NCI-H2029 treated with DMSO at 0.1 percent for 48 hours (cell line): ENCODE results near the gene RBFOX2.

Source experiments
- DNase-seq: peaks from one replicate; lab custom pipeline; 2025; lab: John Stamatoyannopoulos, UW

RBFOX2 gene

DNA sequence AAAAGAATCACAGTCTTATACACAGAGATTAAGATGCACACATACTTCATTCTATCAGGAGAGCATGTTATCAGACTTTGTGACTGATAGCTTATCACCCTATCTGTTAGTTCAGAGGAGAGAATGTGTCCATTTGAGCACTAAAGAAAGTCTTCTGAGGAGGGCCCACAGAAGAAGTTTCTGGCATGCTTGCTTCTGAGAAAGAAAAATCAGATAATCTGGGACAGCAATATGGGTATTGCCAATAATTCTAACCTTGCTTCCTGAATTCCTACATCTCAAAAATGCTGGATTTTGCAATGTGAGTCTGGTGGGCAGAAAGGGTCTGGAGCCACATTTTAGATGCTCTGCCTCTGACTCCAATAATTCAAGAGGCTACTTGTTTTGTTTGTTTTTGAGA, 128.9 kb downstream of the RBFOX2 start:
- no peak for DNase-seq

DNA sequence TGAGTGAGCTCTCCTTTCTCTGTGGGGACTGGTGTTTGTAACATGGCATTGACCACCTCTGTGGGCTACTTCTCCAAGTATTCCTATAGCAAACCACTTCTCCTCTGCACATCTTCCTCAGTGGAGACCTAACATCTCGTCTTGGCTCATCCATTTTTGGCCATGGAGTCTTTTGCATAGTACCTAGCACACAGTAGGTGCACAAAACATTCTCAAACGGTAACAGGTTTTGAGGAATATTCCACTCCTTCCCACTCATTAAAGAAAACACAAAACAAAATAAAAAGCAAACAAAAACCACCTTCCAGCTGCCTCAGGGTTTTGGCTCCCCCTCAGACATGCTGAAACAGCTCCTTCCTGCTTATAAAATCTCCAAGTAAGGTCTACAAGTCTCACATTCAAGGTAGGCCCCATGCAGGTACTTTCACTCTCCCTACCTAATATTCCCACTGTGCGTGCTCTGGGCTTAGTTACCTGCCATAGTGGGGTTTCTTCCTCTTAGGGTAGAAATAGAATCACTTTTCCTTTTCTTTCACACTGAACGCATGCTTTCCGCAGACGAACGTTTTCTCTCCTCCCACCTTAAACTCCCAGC, 132.4 kb downstream of the RBFOX2 start:
- DNase-seq: no peak

DNA sequence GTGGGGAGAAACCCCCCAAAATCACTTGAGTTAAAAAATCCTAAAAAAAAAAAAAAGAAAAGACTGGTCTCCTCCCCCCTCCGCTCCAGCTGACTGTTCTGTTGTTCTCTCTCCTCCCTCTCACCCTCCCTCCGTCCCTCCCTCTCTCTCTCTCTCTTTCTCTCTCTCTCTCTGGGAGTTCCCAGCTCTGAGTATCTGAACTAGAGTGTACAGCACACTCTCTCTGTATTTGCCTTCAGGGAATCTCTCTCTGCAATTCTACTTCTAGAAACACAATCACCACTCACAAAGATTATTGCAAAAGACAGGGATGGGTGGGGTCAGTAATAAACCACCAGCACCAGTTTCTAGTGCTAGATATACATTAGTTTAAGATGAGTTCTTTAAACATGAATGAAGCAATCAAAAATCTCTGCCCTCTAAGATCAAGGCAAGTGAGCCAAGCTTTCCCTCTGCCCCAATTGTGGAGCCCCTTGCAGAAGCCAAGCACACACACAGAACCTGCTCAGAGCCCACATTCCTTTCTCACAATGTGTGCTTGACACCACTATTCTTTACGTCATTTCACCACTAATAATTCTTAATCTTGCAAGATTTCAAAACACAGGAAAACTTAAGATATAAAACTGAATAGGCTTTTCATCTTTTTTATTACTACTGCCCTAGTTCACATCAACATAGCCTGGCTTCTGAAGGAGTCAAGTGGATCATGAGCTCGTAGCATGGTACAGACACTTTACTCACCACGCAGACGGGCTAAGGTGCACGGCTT, 133.5 kb downstream of the RBFOX2 start:
- no peak for DNase-seq

DNA sequence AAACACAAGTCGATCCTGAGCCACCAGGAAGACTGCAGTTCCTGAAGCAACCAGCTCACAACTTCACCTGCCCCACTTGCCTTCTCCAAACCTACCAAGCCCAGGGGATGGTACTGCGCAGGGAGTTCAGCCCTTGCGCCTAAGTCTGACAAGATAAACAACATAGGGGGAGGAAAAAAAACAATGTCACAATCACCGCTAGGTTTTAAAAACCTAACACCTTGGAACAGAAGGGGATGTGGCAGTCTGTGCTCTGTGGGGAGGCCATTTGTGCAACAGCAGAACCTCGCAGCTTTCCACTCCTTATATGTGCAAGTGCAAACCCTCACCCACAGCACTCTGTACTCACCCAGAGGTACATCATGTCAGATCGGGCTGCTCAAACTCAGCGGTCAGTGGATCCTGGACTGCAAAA, 134.2 kb downstream of the RBFOX2 start:
- DNase-seq: no peak

DNA sequence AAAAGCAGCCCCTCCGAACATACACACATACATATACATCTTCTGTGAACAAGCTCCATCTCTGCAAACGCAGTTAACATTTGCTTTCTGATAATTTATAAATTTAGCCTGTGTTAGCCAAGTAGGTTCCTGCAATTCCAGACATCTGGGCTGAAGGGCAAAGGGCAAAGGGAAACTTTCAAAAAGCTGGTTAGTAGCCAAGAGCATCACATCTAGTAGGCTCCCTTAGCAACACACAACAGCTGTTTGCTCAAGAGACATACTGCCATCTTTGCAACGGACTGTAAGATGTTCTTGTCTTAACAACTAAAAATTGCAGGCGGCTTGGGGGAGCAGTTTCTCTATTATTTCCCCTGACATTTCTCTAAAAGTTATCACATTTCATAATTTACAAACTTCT, 134.9 kb downstream of the RBFOX2 start:
- no peak for DNase-seq

DNA sequence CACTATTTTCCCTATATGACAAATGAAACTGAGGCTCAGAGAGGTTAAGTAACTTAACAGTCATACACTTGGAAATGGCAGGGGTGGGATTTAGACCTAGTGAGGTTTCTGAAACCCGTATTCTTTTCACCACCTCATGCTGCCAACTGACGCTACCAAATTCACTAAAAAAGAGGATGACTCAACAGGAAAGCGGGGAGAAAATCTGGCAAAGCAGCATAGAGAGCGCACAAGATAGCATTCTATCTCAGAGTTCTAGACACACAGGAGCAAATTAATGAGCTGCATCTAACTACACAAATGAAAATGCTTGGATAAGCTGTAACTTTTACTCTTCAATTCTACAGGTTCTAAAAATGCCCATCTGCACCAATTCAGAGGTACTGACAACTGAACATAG, 136.4 kb downstream of the RBFOX2 start:
- no peak for DNase-seq

DNA sequence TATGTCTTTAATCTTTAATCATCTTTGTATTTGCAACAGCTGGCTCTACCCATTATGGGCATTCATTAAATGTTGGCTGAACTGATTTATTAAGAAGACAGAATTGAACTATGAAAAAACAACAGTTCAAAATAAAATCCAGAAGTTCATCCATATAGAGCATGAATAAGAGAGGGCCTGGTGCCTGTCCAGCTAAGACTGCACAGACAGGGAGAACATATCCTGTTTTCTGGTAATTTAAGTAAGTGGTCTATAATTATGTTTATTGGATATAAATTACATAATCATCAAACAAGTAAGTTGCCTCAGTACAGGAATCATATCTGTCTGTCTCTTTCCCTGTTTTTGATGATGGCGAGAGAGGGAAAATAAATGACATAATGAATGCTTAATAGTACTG, 137.2 kb downstream of the RBFOX2 start:
- no peak for DNase-seq

DNA sequence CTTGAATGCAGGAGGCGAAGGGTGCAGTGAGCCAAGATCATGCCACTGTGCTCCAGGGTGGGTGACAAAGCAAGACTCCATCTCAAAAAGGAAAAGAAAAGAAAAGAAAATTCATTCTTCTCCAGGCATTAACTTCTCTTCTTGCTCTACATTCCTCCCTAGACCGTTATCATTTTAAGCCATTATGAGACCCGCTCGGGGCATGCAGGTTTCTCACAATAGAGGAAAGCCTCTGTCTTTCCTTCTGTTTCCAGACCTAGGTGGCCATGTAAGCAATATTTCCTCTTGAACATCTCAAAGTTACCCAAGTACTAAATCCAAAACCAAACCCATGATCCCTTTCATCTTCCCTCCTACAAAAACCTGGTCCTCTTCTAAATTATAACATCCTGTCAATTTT, 139.6 kb downstream of the RBFOX2 start:
- DNase-seq: no peak

DNA sequence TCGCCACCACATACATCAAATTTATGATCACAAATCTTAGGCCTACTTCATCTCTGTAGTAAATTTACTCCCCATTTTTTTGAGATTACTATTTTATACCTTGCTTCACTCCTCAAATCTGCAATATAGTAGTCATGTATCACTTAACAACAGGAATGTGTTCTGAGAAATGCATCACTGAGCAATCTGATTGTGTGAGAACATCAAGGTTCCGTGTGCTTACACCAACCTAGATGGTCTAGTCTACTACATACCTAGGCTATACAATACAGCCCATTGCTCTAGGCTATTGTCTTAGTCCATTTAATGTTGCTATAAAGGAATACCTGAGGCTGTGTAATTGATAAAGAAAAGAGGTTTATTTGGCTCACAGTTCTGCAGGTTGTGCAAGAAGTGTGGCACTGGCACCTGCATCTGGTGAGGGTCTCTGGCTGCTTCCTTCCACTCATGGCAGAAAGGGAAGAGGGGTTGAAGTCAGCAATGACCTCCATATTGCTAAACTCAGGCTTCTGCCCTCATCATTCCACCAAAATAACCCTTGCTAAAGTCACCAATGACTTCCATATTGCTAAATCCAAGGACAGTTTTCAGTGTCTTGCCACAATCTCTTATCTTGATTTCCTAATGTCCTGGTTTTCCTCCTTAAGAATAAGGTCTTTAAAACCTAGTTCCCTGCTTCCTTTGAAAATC, 140.3 kb downstream of the RBFOX2 start:
- no peak for DNase-seq

DNA sequence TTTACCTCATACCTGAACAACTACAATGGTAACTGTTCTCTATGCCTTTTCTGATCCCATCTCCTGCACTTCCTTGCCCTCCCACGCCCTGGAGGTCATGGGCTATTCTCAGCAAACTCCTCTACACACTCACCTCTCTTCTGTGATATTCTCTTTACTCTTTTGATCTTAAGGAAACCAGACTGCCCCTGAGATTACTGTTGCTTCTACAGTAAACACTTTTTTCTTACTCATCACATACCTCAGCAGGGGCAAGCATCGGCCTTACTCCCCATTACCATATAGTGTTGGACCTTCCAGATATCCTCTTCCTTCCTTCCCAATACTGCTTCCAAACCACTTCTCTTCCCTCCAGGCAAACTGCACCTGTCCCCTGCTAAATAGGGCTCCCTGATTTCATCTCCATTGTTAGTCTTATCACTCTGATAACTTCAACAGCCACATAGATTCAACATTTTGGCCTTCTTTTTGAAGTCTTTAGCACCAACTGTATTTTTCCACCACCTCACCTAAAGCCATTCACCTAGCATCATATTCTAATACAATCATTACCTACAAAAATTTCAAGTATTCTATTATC, 141.2 kb downstream of the RBFOX2 start:
- DNase-seq: no peak

DNA sequence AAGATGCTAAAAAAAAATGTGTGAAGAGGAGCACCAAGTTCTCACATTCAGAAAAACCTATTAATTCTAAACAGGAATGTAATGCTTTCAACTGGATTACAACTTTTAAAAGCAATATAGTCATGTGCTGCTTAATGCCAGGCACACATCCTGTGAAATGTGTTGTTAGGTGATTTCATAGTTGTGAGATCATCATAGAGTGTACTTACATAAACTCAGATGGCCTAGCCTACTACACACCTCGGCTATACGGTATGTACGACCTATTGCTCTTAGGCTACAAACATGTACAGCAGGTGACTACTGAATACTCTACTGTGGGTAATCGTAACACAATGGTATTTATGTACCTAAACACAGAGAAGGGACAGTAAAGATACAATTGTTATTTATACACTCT, 142.3 kb downstream of the RBFOX2 start:
- no peak for DNase-seq

DNA sequence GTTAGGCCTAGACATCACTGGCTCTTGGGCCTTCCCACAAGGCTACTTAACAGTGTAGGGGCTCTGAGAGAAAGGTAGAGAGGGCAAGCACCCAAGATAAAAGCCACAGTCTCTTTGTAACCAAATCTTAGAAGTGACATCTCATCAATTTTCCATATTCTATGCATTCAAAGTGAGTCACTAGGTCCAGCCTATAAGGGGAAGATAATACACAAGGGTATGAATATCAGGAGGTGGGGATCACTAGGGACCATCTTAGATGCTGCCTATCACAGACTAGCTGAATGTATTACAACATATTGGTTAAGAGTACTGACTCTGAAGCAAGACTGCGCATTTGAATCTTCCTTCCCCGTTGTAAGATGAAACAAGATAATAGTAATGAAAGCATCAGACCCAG, 144.1 kb downstream of the RBFOX2 start:
- no peak for DNase-seq

DNA sequence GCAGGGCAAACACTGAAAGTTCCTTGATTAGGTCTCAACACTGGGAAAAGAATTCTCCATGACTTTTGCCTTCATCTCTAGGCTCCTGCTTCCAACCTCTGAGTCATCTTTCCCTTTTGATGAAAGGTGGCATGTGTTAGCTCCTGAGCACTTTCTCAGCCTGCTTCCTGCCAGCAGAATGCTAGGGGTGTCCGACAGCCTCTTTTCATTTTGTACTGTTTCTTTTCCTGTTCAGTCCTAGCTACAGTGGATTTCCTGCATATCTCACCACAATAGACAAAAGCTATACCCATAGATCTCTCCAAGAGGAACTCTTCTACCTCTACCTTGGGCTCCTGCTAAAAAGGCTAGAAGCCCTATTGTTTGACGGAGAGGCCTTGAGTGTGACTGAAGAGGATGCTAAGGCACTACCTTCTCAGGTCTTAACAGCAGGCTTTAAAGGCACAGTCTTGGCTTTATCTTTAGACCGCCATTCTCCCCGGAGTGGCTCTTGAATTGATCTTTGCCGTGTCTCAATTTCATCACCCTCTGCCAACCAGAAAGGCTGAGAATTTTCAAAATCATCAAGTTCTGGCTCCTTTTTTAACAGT, 145.5 kb downstream of the RBFOX2 start:
- no peak for DNase-seq

DNA sequence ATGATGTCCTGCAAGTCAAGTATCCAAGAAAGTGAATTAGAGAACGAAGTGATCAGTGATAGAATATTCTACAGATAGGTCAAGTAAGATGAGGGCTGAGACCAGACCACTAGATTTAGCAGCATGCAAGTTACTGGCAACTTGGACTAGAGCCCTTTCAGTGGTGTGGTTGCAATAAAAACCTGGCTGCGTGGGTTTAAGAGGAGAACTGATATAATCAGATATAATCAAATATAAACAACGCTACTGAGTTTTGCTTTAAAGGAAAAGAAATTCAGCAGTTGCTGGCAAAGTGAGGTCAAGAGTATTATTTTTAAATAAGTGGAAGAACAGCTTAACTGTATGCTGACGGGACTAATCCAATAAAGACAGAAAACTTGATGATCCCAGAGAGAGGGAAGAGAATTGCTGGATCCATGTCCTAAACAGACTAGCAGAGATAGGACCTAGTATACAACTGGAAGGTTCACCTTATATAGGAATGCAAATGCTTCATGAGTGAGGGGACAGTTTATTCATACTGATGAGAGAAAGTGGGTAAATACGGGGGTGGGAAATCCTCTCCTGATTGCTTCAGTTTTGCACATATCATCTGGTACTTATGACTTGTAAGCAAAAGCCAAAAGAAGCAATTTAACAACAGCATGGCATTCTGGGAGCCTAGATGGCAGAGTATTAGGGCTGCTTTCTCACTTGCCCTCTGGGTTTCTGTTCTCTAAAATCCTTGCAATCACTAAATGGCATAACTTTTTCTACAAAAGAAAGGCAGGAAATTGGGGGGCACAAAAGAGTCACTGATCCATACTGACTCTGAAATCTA, 146.2 kb downstream of the RBFOX2 start:
- DNase-seq: no peak

DNA sequence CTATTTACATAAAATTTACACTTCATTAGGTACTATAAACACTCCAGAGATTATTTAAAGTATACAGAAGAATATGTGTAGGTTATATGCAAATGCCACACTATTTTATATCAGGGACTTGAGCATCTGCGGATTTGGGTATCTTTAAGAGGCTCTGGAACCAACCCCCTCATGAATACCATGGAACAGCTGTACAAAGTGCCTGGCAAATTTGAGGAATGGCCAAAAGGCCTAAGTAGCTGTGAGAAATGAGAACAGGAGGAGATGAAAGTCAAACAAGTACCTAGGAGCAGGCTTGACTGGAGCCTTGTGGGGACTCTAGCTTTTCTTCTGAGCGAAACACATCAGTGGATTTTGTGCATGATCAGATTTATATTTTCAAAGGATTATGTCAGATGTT, 149.3 kb downstream of the RBFOX2 start:
- no peak for DNase-seq

DNA sequence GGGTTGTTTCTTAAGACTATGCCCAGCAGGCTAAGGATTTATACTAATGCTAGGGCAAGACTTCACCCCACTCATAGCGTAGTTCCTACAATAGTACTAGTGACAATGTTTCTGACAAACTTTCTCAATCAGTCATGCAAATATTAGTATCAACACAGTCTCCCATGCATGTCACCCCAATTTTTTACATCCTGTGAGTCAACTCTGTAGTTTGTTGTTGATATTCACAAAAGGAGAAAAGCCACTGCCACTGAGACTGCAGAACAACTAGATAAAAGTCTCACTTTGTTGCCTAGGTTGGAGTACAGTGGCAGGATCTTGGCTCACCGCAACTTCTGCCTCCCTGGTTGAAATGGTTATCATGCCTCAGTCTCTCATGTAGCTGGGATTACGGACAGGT, 155.2 kb downstream of the RBFOX2 start:
- DNase-seq: no peak

DNA sequence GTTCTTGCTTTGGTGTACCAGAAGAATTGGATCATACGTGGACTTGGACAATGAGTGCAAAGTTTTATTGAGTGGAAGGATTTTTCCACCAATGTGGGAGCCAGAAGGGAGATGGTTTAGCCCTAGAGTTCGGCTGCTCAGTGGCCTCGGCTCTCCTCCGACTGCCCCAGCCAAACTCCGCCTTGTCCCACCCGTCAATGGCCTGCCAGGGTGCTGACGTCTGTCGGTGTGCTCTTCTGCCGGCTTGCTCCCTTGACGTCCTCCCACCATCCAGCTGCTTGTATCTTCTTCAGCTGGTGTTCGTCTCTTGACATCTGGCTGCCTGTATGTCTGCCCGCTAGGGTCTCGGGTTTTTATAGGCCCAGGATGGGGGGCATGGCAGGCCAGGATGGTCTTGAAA, 156.2 kb downstream of the RBFOX2 start:
- DNase-seq: no peak

DNA sequence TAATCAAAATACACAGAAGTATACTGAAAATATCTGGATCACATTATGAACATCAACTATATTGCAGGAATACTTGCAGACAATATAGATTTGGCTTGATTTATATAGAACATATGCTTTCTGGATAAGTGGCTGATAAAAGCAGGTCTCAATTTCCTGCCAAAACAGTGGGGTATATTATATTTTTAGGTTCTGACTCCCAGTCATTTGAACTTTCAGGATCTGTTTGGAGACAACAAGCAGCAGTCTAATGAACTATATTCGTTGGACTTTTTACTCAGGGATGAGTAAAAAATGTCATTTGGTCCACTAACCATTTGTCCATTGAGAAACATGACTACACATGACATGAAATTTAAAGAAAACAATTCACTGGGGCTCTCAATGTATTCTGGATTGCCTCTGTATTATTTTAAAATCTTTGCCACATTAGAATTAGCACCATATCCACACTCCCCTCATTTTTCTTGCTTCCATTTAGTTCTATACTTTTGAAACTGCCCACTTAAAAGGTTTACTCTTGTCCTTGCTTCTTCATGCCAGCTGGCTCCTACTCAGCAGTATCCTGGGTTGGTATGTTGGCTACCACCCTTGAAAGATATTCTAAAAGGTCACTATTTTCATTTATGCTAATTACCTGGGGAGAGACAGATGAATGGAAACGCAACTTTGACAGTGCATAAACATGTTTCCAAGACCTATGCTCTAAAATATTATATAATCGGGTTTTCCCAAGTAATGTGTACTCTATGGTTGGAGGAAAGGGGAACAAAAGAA, 157.9 kb downstream of the RBFOX2 start:
- DNase-seq: no peak

DNA sequence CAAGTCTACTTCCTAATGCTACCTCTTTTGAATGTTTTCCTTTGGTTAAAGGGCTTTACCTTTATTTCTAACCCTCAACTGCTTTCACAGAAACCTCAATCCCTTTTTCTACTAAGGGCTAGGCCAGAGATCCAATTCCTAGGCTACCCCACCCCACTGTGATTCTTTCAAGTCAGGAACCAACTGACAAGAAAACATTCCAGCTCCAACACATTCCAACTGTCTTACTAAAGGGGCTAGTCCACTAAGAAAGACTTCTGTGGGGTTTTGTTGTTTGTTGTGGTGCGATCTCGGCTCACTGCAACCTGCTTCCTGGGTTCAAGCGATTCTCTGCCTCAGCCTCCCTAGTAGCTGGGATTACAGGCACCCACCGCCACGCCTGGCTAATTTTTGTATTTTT, 159.7 kb downstream of the RBFOX2 start:
- no peak for DNase-seq

DNA sequence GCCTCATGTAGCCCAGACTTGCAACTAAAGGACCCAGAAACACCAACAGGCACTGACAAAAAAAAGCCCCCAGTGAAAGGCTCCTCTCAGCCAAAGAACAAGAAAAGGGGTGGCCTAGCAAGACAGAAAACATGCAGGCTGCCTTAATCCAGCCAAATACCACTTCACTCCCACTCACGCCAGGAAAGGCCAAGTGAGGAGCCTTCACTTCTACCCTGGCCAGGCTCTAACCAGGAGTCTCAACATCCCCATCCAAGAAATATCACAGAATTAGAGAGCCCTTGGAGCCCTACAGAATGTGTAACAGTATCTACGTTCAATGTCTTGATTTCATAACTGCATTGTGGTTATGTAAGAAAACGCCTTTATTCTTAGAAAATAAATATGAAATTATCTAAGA, 162.0 kb downstream of the RBFOX2 start:
- no peak for DNase-seq

DNA sequence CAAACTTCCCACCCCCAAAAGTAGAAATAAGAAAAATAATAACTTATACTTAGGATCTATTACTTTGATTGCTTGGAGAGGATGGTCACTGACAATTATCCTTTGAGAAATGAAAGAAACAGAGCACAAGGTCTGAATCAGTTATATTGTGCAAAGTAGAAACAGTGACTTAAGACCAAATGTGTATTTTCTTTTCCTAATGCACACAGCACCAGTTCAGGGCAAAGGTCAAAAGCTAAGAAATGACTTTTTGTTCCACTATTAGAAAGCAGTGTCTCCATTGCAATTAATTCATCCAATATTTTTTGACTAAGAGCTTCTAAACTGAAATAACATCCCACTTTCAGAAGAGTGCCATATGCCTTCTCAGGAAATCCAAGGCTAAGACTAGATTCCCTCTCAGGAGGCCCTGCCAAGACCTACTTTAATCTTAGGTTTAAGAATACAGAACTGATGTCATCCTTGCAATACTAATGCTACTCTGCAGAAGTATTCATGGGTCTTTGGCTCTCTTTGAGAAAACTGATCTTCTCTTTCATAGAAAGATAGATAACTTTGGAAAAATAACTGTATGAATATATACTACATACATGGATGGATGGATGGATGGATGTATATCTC, 164.0 kb downstream of the RBFOX2 start:
- no peak for DNase-seq
